Trophoblast cell (in vitro differentiated cells and primary cell): ENCODE results near the gene NINL.

Experiments used
- DNase-seq, 2 donors: peaks; one replicate each; pipeline ENCODE4 v3.0.0-alpha.2; 2016
- H2AFZ ChIP-seq: 2 replicates; pipeline ENCODE4 v1.6.1; 2013; ENCODE audit warnings: low read length, moderate library complexity, mild to moderate bottlenecking; ENCODE audit not compliant: insufficient read depth, poor library complexity
- H2AK5ac ChIP-seq: 2 replicates; pipeline ENCODE4 v1.6.1; 2013; ENCODE audit warnings: mild to moderate bottlenecking, low read length
- H2BK120ac ChIP-seq: 2 replicates; pipeline ENCODE4 v1.6.1; 2013; ENCODE audit warnings: low read length, mild to moderate bottlenecking, moderate library complexity; ENCODE audit not compliant: insufficient read depth, poor library complexity
- H2BK12ac ChIP-seq: 2 replicates; pipeline ENCODE4 v1.6.1; 2013; ENCODE audit warnings: mild to moderate bottlenecking, low read length, moderate library complexity
- H2BK5ac ChIP-seq: 2 replicates; pipeline ENCODE4 v1.6.1; 2013; ENCODE audit warnings: low read length, low read depth, moderate library complexity, mild to moderate bottlenecking; ENCODE audit not compliant: poor library complexity
- H3K14ac ChIP-seq: 2 replicates; pipeline ENCODE4 v1.6.1; 2013; ENCODE audit warnings: mild to moderate bottlenecking, low read length
- H3K18ac ChIP-seq: 2 replicates; pipeline ENCODE4 v1.6.1; 2013; ENCODE audit warnings: mild to moderate bottlenecking, low read length
- H3K23ac ChIP-seq: 2 replicates; pipeline ENCODE4 v1.6.1; 2013; ENCODE audit warnings: low read length
- H3K27ac ChIP-seq: 2 replicates; pipeline ENCODE4 v1.5.1; 2013; ENCODE audit warnings: low read depth, mild to moderate bottlenecking, inconsistent platforms, low read length, moderate library complexity
- H3K27me3 ChIP-seq: 2 replicates; pipeline ENCODE4 v1.6.1; 2013; ENCODE audit warnings: inconsistent platforms, mild to moderate bottlenecking, low read length, moderate library complexity; ENCODE audit not compliant: insufficient read depth
- H3K36me3 ChIP-seq, 2 experiments: 1 replicate in 1 of 2; 2 replicates in 1 of 2; pipeline ENCODE4 v1.6.1; 2013; ENCODE audit warnings: low read length in 2 of 2, mild to moderate bottlenecking in 2 of 2, moderate library complexity in 1 of 2; ENCODE audit not compliant: insufficient read depth in 2 of 2, control insufficient read depth in 1 of 2
- H3K4ac ChIP-seq: 2 replicates; pipeline ENCODE4 v1.6.1; 2013; ENCODE audit warnings: low read depth, mild to moderate bottlenecking, low read length, moderate library complexity
- H3K4me1 ChIP-seq, 2 experiments: 1 replicate in 1 of 2; 2 replicates in 1 of 2; pipeline ENCODE4 v1.6.1; 2013; ENCODE audit warnings: low read length in 2 of 2, mild to moderate bottlenecking in 2 of 2, moderate library complexity in 1 of 2; ENCODE audit not compliant: insufficient read depth in 2 of 2, control insufficient read depth in 1 of 2
- H3K4me2 ChIP-seq: 2 replicates; pipeline ENCODE4 v1.6.1; 2013; ENCODE audit warnings: inconsistent platforms, mild to moderate bottlenecking, low read length, moderate library complexity
- H3K4me3 ChIP-seq: 2 replicates; pipeline ENCODE4 v1.5.1; 2013; ENCODE audit warnings: mild to moderate bottlenecking, low read depth, low read length, inconsistent platforms
- H3K79me1 ChIP-seq: one replicate; pipeline ENCODE4 v1.6.1; 2013; ENCODE audit warnings: low read length
- H3K79me2 ChIP-seq: 2 replicates; pipeline ENCODE4 v1.6.1; 2013; ENCODE audit warnings: low read length, mild to moderate bottlenecking; ENCODE audit not compliant: control insufficient read depth, insufficient read depth, poor library complexity
- H3K9ac ChIP-seq: 2 replicates; pipeline ENCODE4 v1.6.1; 2013; ENCODE audit warnings: mild to moderate bottlenecking, low read length
- H3K9me3 ChIP-seq: 2 replicates; pipeline ENCODE4 v1.6.1; 2013; ENCODE audit warnings: low read depth, mild to moderate bottlenecking, control low read depth, inconsistent platforms, low read length; ENCODE audit not compliant: insufficient read depth
- H4K12ac ChIP-seq: 2 replicates; pipeline ENCODE4 v1.6.1; 2013; ENCODE audit warnings: low read depth, mild to moderate bottlenecking, low read length, moderate library complexity
- H4K8ac ChIP-seq: 2 replicates; pipeline ENCODE4 v1.6.1; 2013; ENCODE audit warnings: low read depth, mild to moderate bottlenecking, low read length, moderate library complexity
- H4K91ac ChIP-seq: one replicate; pipeline ENCODE4 v1.6.1; 2013; ENCODE audit warnings: low read depth, mild to moderate bottlenecking, low read length, moderate library complexity
- WGBS: extraction: QIAGEN DNeasy Blood & Tissue Kit; methylation state at CpG from one replicate; pipeline ENCODE4 v1.1.7; 2013; ENCODE audit warnings: missing lambda C conversion rate; ENCODE audit not compliant: insufficient read length, insufficient coverage; ENCODE audit errors: extremely low coverage; 5-methylcytosine and 5-hydroxymethylcytosine counted together

Gene NINL

GRCh38 chr20:25487306-25487705 is 98.0 kb downstream of the NINL start:
- H4K8ac ChIP-seq, result no peak overlapping the region
- H3K9me3 ChIP-seq, result peaks cover 2% of the 10 kb centered on the region
- no peak overlapping the region for H3K9ac ChIP-seq
- no peaks in the 10 kb centered on the region for H3K79me2 ChIP-seq
- H2BK12ac ChIP-seq, result no peak overlapping the region
- WGBS, result no CpG with 5 or more reads among the region's 2 CpGs
- H3K36me3 ChIP-seq, result peaks cover 46 to 52% of the 10 kb centered on the region in 2 experiments
- no peak overlapping the region for H2BK5ac ChIP-seq
- no peak overlapping the region for H4K91ac ChIP-seq
- no peak overlapping the region for H2AK5ac ChIP-seq
- no peak overlapping the region for H2BK120ac ChIP-seq
- H3K27ac ChIP-seq, result no peak overlapping the region
- H3K14ac ChIP-seq, result no peak overlapping the region
- H4K12ac ChIP-seq, result no peak overlapping the region
- H3K4me1 ChIP-seq, result peaks cover 0 to 7% of the 10 kb centered on the region in 2 experiments
- no peak overlapping the region for H3K18ac ChIP-seq
- H2AFZ ChIP-seq, result no peak overlapping the region
- H3K79me1 ChIP-seq, result no peaks in the 10 kb centered on the region
- H3K27me3 ChIP-seq, result no peaks in the 10 kb centered on the region
- no peak overlapping the region for H3K4ac ChIP-seq
- no peak overlapping the region for H3K23ac ChIP-seq
- no peak overlapping the region for H3K4me3 ChIP-seq
- H3K4me2 ChIP-seq, result no peak overlapping the region
- no peak for DNase-seq

GRCh38 chr20:25486377-25486776 is 99.0 kb downstream of the NINL start:
- Histone ChIP-seq H3K4me1 (peaks cover 0 to 4% of the 10 kb centered on the region in 2 experiments), H3K9ac (no peak overlapping the region), H3K4ac (no peak overlapping the region), H2AK5ac (no peak overlapping the region), H3K14ac (no peak overlapping the region), H3K36me3 (peaks cover 53 to 59% of the 10 kb centered on the region in 2 experiments), H2AFZ (no peak overlapping the region), H3K4me2 (no peak overlapping the region), H4K8ac (no peak overlapping the region), H2BK5ac (no peak overlapping the region), H3K79me2 (no peaks in the 10 kb centered on the region), H3K18ac (no peak overlapping the region), H3K27me3 (no peaks in the 10 kb centered on the region), H3K4me3 (no peak overlapping the region), H3K23ac (no peak overlapping the region), H3K27ac (no peak overlapping the region), H3K9me3 (peaks cover 2% of the 10 kb centered on the region), H2BK120ac (no peak overlapping the region), H4K91ac (no peak overlapping the region), H2BK12ac (no peak overlapping the region), H3K79me1 (no peaks in the 10 kb centered on the region), H4K12ac (no peak overlapping the region)
- WGBS, result no CpG with 5 or more reads among the region's 9 CpGs
- no peak for DNase-seq

GRCh38 chr20:25485872-25486271 is 99.5 kb downstream of the NINL start:
- Histone ChIP-seq H3K79me2 (no peaks in the 10 kb centered on the region), H3K27me3 (no peaks in the 10 kb centered on the region), H4K12ac (no peak overlapping the region), H2BK5ac (no peak overlapping the region), H3K4me1 (no peaks in the 10 kb centered on the region), H3K4me3 (no peak overlapping the region), H3K79me1 (no peaks in the 10 kb centered on the region), H2BK120ac (no peak overlapping the region), H3K18ac (no peak overlapping the region), H4K8ac (no peak overlapping the region), H3K9me3 (peaks cover 2% of the 10 kb centered on the region), H3K9ac (no peak overlapping the region), H2AFZ (no peak overlapping the region), H3K36me3 (peaks cover 53 to 60% of the 10 kb centered on the region in 2 experiments), H3K4me2 (no peak overlapping the region), H3K4ac (no peak overlapping the region), H3K14ac (no peak overlapping the region), H2BK12ac (no peak overlapping the region), H2AK5ac (no peak overlapping the region), H3K27ac (no peak overlapping the region), H4K91ac (no peak overlapping the region), H3K23ac (no peak overlapping the region)
- no peak for DNase-seq
- WGBS, result no CpG with 5 or more reads among the region's 2 CpGs

- no peaks in the 10 kb centered on the region for H3K79me2 ChIP-seq
- no peak overlapping the region for H3K23ac ChIP-seq
- H2BK120ac ChIP-seq, result no peak overlapping the region
- H3K14ac ChIP-seq, result no peak overlapping the region
- H3K9ac ChIP-seq, result no peak overlapping the region
- H3K27me3 ChIP-seq, result no peaks in the 10 kb centered on the region
- H4K12ac ChIP-seq, result no peak overlapping the region
- H3K79me1 ChIP-seq, result no peaks in the 10 kb centered on the region
- H3K27ac ChIP-seq, result no peak overlapping the region
- H4K8ac ChIP-seq, result no peak overlapping the region
- H2AK5ac ChIP-seq, result no peak overlapping the region
- H3K4me2 ChIP-seq, result no peak overlapping the region
- WGBS, result no CpG with 5 or more reads among the region's 12 CpGs
- no peak overlapping the region for H2BK5ac ChIP-seq
- no peak overlapping the region for H3K4me3 ChIP-seq
- H3K4me1 ChIP-seq, result no peaks in the 10 kb centered on the region
- no peak for DNase-seq
- no peak overlapping the region for H4K91ac ChIP-seq
- H3K18ac ChIP-seq, result no peak overlapping the region
- H2BK12ac ChIP-seq, result no peak overlapping the region
- no peak overlapping the region for H3K4ac ChIP-seq
- peaks cover 2% of the 10 kb centered on the region for H3K9me3 ChIP-seq
- peaks cover 56 to 64% of the 10 kb centered on the region in 2 experiments for H3K36me3 ChIP-seq
- H2AFZ ChIP-seq, result no peak overlapping the region
Observed at GRCh38 chr20:25484911-25485511, 100.3 kb downstream of the NINL start.
